Body of pancreas (tissue), 4 donors: ENCODE measurements around the gene MYO15A. TPM values are rescaled to one million over a fixed set of nuclear protein-coding genes. Genes with fewer than 3 reads are reported as not detected.

Source experiments
- ATAC-seq: fragments of 150-250 bp; one replicate; pipeline ENCODE4 v1.9.1; 2016
- DNase-seq, 4 donors: peaks; one replicate each; pipeline ENCODE4 v3.0.0-alpha.2; 2019
- H3K27ac ChIP-seq, 4 donors: fragments of 200-600 bp; sonication (generic); 1 replicate in 3 of 4; 2 replicates in 1 of 4; pipeline versions ENCODE4 v1.5.1 to v1.6.1; 2016 to 2019; ENCODE audit warnings: mild to moderate bottlenecking in 1 of 4, mixed read lengths in 1 of 4, moderate library complexity in 1 of 4
- H3K27me3 ChIP-seq, 2 donors: fragments of 200-600 bp; sonication (generic); one replicate each; pipeline ENCODE4 v1.6.0; 2016; ENCODE audit warnings: mild to moderate bottlenecking in 1 of 2
- H3K36me3 ChIP-seq, 2 donors: fragments of 200-600 bp; sonication (generic); replicated peaks in 1 of 2; 2 replicates each; pipeline ENCODE4 v1.5.1; 2016; ENCODE audit warnings: low read depth in 2 of 2; ENCODE audit not compliant: insufficient read depth in 1 of 2
- H3K4me1 ChIP-seq: fragments of 200-600 bp; sonication (generic); one replicate; pipeline ENCODE4 v1.6.0; 2016
- H3K4me3 ChIP-seq, 2 donors: fragments of 200-600 bp; sonication (generic); 1 replicate in 1 of 2; 2 replicates in 1 of 2; pipeline ENCODE4 v1.5.1; 2016 to 2019
- H3K9me3 ChIP-seq, 3 donors: fragments of 200-600 bp; sonication (generic); 1 replicate in 2 of 3; 2 replicates in 1 of 3; pipeline ENCODE4 v1.5.1; 2016
- CTCF ChIP-seq, 7 experiments: fragments of 450-650 bp in 4 of 7; fragments of 200-600 bp in 3 of 7; sonication (generic) in 3 of 7; IDR thresholded peaks; one replicate each; pipeline ENCODE4 v1.5.1; 2016 to 2019; ENCODE audit warnings: antibody characterized with exemption in 7 of 7
- POLR2A ChIP-seq, 3 donors: fragments of 450-650 bp; IDR thresholded peaks; one replicate each; pipeline ENCODE4 v1.6.1; 2016; ENCODE audit warnings: antibody characterized with exemption in 3 of 3, mild to moderate bottlenecking in 2 of 3
- WGBS, 2 donors: methylation state at CpG; one replicate each; pipeline ENCODE4 v1.1.5; 2017; 5-methylcytosine and 5-hydroxymethylcytosine counted together
- intact Hi-C: fragments of 100-400 bp; cut with DNase I; formaldehyde crosslinking; loops from one replicate; pipeline ENCODE4 v1.15.1; 2023
- total RNA-seq, 2 donors: library from RNA; depleted of rRNA; stranded (reverse); fragments of >200 nt; gene quantifications; one replicate each; pipeline ENCODE4 v1.1.0, GENCODE V29; 2016

Gene MYO15A
- total RNA-seq, 2 donors from 2014 or later, result under 0.01 to 1.3 TPM

DNA sequence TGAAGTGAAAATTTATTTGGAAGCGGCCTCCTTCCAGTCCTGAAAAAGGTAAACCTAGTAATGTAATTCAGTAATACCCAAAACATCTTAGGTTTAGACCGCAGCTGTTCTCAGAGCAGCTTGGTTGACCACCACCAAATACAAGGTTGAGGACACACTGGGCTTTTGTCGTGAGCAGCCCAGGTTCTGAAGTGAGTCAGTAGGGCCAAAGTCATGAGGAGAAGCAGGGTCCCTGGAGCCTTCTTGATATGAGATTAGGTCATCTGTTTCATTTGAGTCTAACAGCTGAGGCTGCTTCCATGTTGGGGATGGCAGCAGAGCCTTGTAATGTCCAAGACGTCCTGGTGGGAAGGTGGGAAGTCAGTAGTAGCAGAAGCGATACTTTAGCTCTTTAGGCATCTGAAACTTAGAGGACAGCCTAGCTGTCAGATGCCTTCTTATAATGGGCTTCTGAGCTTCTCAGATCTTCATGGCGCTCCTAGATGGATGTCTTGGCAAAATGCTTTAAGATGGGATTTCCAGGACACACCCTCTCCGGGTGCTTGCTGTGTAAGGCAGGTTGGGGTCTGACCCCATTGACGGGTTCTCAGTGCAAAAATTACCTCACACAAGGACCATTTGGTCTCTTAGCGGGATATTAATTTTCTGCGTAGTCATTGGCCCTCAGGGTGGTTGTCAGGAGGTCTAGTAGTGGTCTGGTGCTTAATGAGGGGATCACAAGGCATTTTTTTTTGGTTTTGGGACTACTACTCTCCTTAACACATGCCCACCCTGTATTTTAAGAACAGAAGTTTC is 77.5 kb downstream of the MYO15A start:
- Histone ChIP-seq H3K36me3 (no peaks in the 10 kb centered on the region), H3K4me3 (peak overlapping the region; percentile 4 to 94), H3K27ac (peak overlapping the region in 3 of 4 donors; percentile 63 to 98 (median 96)), H3K4me1 (peaks cover 72% of the 10 kb centered on the region), H3K27me3 (no peaks in the 10 kb centered on the region), H3K9me3 (no peaks in the 10 kb centered on the region)
- 25 to 31% methylated on average over 10 of the region's 10 CpGs for WGBS, 2 donors
- DNase-seq (peak in 2 of 4 donors; percentile 26 to 27), ATAC-seq (no peak)
- intact Hi-C loops, result no loop called here
- TF ChIP-seq POLR2A (IDR thresholded peaks at IDR 0.05) (peak in 1 of 3 donors; percentile 35), CTCF (IDR thresholded peaks at IDR 0.05) (no peak)

GRCh38 chr17:18186627-18186982 is 78.0 kb downstream of the MYO15A start:
- peaks cover 75% of the 10 kb centered on the region for H3K4me1 ChIP-seq
- no peak for ATAC-seq
- TF ChIP-seq CTCF (IDR thresholded peaks at IDR 0.05) (no peak), POLR2A (IDR thresholded peaks at IDR 0.05) (no peak)
- H3K27ac ChIP-seq, result peak overlapping the region in 3 of 4 donors; percentile 63 to 98 (median 96)
- intact Hi-C loops, result no loop called here
- no peaks in the 10 kb centered on the region for H3K27me3 ChIP-seq
- 10 to 11% methylated on average over 1 of the region's 1 CpG for WGBS, 2 donors
- H3K4me3 ChIP-seq, result no peak overlapping the region
- peak in 1 of 4 donors; percentile 15 for DNase-seq
- no peaks in the 10 kb centered on the region for H3K9me3 ChIP-seq
- H3K36me3 ChIP-seq, result no peaks in the 10 kb centered on the region

- 0 to 7% methylated on average over 2 of the region's 2 CpGs for WGBS, 2 donors
- H3K27me3 ChIP-seq, result no peaks in the 10 kb centered on the region
- TF ChIP-seq CTCF (IDR thresholded peaks at IDR 0.05) (no peak), POLR2A (IDR thresholded peaks at IDR 0.05) (no peak)
- ATAC-seq, result no peak
- DNase-seq, result no peak
- peaks cover 75% of the 10 kb centered on the region for H3K4me1 ChIP-seq
- no peak overlapping the region for H3K4me3 ChIP-seq
- no peaks in the 10 kb centered on the region for H3K9me3 ChIP-seq
- intact Hi-C loops, result no loop called here
- no peaks in the 10 kb centered on the region for H3K36me3 ChIP-seq
- peak overlapping the region in 3 of 4 donors; percentile 63 to 98 (median 96) for H3K27ac ChIP-seq
Observed at GRCh38 chr17:18187226-18187625, 78.7 kb downstream of the MYO15A start.

GRCh38 chr17:18187821-18188761 is 79.5 kb downstream of the MYO15A start:
- DNase-seq, result no peak
- Histone ChIP-seq H3K27ac (peak overlapping the region in 3 of 4 donors; percentile 63 to 98 (median 96)), H3K4me1 (peaks cover 70% of the 10 kb centered on the region), H3K4me3 (no peak overlapping the region), H3K27me3 (no peaks in the 10 kb centered on the region), H3K36me3 (no peaks in the 10 kb centered on the region), H3K9me3 (no peaks in the 10 kb centered on the region)
- intact Hi-C loops, result no loop called here
- no peak for TF ChIP-seq POLR2A (IDR thresholded peaks at IDR 0.05)
- TF ChIP-seq CTCF (IDR thresholded peaks at IDR 0.05), result no peak
- WGBS, 2 donors, result 12 to 23% methylated on average over 9 of the region's 9 CpGs
- ATAC-seq, result no peak
